ENCODE data around the gene MIXL1. TPM values are rescaled to one million over a fixed set of nuclear protein-coding genes. Genes with fewer than 3 reads are reported as not detected.

MIXL1 gene
- total RNA-seq, 4 donors from 2014 or later: 0.32 TPM; not detected in 3

GRCh38 chr1:226222686-226223085 is 778 bp upstream of the MIXL1 start:
- Histone ChIP-seq H3K4me1 (peaks cover 0 to 10% (median 8%) of the 10 kb centered on the region in 4 donors), H3K4me3 (no peak overlapping the region), H3K9me3 (no peaks in the 10 kb centered on the region), H3K27me3 (peaks cover 38% of the 10 kb centered on the region), H3K27ac (no peak overlapping the region), H3K36me3 (no peaks in the 10 kb centered on the region)
- WGBS, 2 donors (ENCODE audit: low coverage in 1 of 2): 92% methylated on average over 10 of the region's 10 CpGs; no CpG with 5 or more reads in 1 of the 2 donors
- no peak for TF ChIP-seq POLR2AphosphoS5 (IDR thresholded peaks at IDR 0.05)
- TF ChIP-seq, protein P1, sequence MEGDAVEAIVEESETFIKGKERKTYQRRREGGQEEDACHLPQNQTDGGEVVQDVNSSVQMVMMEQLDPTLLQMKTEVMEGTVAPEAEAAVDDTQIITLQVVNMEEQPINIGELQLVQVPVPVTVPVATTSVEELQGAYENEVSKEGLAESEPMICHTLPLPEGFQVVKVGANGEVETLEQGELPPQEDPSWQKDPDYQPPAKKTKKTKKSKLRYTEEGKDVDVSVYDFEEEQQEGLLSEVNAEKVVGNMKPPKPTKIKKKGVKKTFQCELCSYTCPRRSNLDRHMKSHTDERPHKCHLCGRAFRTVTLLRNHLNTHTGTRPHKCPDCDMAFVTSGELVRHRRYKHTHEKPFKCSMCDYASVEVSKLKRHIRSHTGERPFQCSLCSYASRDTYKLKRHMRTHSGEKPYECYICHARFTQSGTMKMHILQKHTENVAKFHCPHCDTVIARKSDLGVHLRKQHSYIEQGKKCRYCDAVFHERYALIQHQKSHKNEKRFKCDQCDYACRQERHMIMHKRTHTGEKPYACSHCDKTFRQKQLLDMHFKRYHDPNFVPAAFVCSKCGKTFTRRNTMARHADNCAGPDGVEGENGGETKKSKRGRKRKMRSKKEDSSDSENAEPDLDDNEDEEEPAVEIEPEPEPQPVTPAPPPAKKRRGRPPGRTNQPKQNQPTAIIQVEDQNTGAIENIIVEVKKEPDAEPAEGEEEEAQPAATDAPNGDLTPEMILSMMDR (IDR thresholded peaks at IDR 0.05): no peak
- no peak for TF ChIP-seq EP300 (IDR thresholded peaks at IDR 0.05; ENCODE audit: low read depth)
- no peak for TF ChIP-seq POLR2A (IDR thresholded peaks at IDR 0.05)
- DNase-seq: no peak
- in situ Hi-C loops (cut with MboI; ENCODE audit: low pct_ligation_motif_present in 1 of 4, low pct_unique_long_range_greater_than_20kb in 1 of 4, low sequenced_read_pairs in 3 of 4) (loop anchor here in 1 of 4 donors (25.0 kb wide), 1 partner anchor 115 kb away; no protein-coding TSS in a partner anchor), intact Hi-C loops (cut with DNase I; ENCODE audit: low total_unique reads) (no loop called here)

DNA sequence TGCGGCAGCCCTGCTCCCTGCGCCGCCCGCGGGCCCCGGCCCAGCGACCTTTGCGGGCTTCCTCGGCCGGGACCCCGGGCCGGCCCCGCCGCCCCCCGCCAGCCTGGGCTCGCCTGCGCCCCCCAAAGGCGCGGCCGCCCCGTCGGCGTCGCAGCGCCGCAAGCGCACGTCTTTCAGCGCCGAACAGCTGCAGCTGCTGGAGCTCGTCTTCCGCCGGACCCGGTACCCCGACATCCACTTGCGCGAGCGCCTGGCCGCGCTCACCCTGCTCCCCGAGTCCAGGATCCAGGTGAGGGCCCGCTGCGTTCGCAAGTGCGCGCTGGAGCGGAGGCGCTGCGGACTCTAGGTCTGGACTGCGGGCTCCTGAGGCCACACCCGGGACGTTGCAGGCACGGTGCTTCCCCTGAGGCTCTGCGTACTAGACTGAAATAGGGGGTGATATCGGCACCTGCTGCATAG is 351 bp downstream of the MIXL1 start:
- Histone ChIP-seq H3K4me1 (peaks cover 0 to 10% (median 8%) of the 10 kb centered on the region in 4 donors), H3K9me3 (no peaks in the 10 kb centered on the region), H3K27ac (peak overlapping the region in 1 of 4 donors; percentile 10), H3K4me3 (peak overlapping the region in 3 of 4 donors; percentile 35 to 56 (median 42)), H3K27me3 (peaks cover 38% of the 10 kb centered on the region), H3K36me3 (no peaks in the 10 kb centered on the region)
- intact Hi-C loops (cut with DNase I; ENCODE audit: low total_unique reads) (no loop called here), in situ Hi-C loops (cut with MboI; ENCODE audit: low pct_ligation_motif_present in 1 of 4, low pct_unique_long_range_greater_than_20kb in 1 of 4, low sequenced_read_pairs in 3 of 4) (loop anchor here in 1 of 4 donors (25.0 kb wide), 1 partner anchor 113 kb away; no protein-coding TSS in a partner anchor)
- peak in 1 of 3 donors; percentile 25 for TF ChIP-seq POLR2AphosphoS5 (IDR thresholded peaks at IDR 0.05)
- TF ChIP-seq, protein P1 (IDR thresholded peaks at IDR 0.05): no peak
- DNase-seq: peak; percentile 60
- WGBS, 2 donors (ENCODE audit: low coverage in 1 of 2): 0 to 1% methylated on average over 1 to 54 of the region's 55 CpGs

DNA sequence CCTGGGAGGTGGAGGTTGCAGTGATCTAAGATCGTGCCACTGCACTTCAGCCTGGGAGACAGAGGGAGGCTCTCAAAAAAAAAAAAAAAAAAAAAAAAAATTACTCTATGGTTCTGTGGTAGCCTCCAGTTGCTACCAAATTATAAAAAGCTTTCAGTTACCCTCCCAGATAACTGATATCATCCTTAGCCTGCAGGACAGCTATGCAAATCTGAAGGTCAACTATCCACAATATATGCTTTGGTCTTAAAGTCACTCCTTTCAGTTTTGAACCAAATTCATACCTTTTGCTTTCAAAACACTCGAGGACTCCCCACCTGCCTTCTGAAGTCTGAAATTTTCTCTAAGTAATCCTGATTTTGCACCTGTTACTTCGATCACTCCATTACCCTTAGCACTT is 3.1 kb downstream of the MIXL1 start:
- no peak for DNase-seq
- Histone ChIP-seq H3K36me3 (peaks cover 0 to 2% (median 0%) of the 10 kb centered on the region in 4 donors), H3K4me1 (peaks cover 0 to 10% (median 8%) of the 10 kb centered on the region in 4 donors), H3K4me3 (no peak overlapping the region), H3K27me3 (peaks cover 38% of the 10 kb centered on the region), H3K9me3 (no peaks in the 10 kb centered on the region), H3K27ac (peak overlapping the region in 1 of 4 donors; percentile 30)
- in situ Hi-C loops (cut with MboI; ENCODE audit: low pct_ligation_motif_present in 1 of 4, low pct_unique_long_range_greater_than_20kb in 1 of 4, low sequenced_read_pairs in 3 of 4): no loop called here
- TF ChIP-seq, protein P1 (IDR thresholded peaks at IDR 0.05): no peak
- TF ChIP-seq POLR2AphosphoS5 (IDR thresholded peaks at IDR 0.05): no peak
- no peak for TF ChIP-seq POLR2A (IDR thresholded peaks at IDR 0.05)
- TF ChIP-seq EP300 (IDR thresholded peaks at IDR 0.05; ENCODE audit: low read depth): no peak
- intact Hi-C loops (cut with DNase I; ENCODE audit: low total_unique reads): no loop called here
- 74 to 91% methylated on average over 2 to 3 of the region's 3 CpGs for WGBS, 2 donors (ENCODE audit: low coverage in 1 of 2)

- 72 to 82% methylated on average over 4 to 6 of the region's 6 CpGs for WGBS, 2 donors (ENCODE audit: low coverage in 1 of 2)
- H3K4me1 ChIP-seq: no peaks in the 10 kb centered on the region
- intact Hi-C loops (cut with DNase I; ENCODE audit: low total_unique reads) (no loop called here), in situ Hi-C loops (cut with MboI; ENCODE audit: low pct_ligation_motif_present in 1 of 4, low pct_unique_long_range_greater_than_20kb in 1 of 4, low sequenced_read_pairs in 3 of 4) (no loop called here)
- DNase-seq: peak; percentile 51
- H3K27me3 ChIP-seq: no peaks in the 10 kb centered on the region
- no peak overlapping the region for H3K4me3 ChIP-seq
- H3K9me3 ChIP-seq: no peaks in the 10 kb centered on the region
- TF ChIP-seq, protein P1 (IDR thresholded peaks at IDR 0.05): no peak
- TF ChIP-seq EP300 (IDR thresholded peaks at IDR 0.05; ENCODE audit: low read depth): no peak
- TF ChIP-seq POLR2A (IDR thresholded peaks at IDR 0.05): no peak
- peak in 1 of 3 donors; percentile 33 for TF ChIP-seq POLR2AphosphoS5 (IDR thresholded peaks at IDR 0.05)
- no peak overlapping the region for H3K27ac ChIP-seq
- peaks cover 0 to 11% (median 2%) of the 10 kb centered on the region in 4 donors for H3K36me3 ChIP-seq
Observed at GRCh38 chr1:226233293-226233692, 9.8 kb downstream of the MIXL1 start.
